Measurements from ENCODE around the gene ABCA3. TPM values are rescaled to one million over a fixed set of nuclear protein-coding genes. Genes with fewer than 3 reads are reported as not detected.
"Not testable (repeated sequence)": the region's sequence is repeated elsewhere in the genome, so short reads cannot be mapped to it uniquely, and the experiment has no call there.

ABCA3 gene
- total and polyA plus RNA-seq, 3 experiments from 2014 or later, result 4.1 to 7.9 (median 7.0) TPM

GRCh38 chr16:2246301-2246885 lies 94.1 kb downstream of the ABCA3 start:
- Histone ChIP-seq H3K36me3 (ENCODE audit: insufficient read depth, low read length) (peaks cover 5% of the 10 kb centered on the region), H3K27me3 (ENCODE audit: insufficient read depth, low read length, poor library complexity, severe bottlenecking) (no peaks in the 10 kb centered on the region), H3K9me3 (ENCODE audit: low read length) (no peaks in the 10 kb centered on the region), H3K4me1 (ENCODE audit: insufficient read depth, low read length) (peaks cover 8% of the 10 kb centered on the region), H3K4me3 (ENCODE audit: low read length) (no peak overlapping the region), H3K27ac (ENCODE audit: low read depth, low read length) (no peak overlapping the region)
- Mint-ChIP-seq H3K27me3 (no peaks in the 10 kb centered on the region), H3K9me3 (no peaks in the 10 kb centered on the region), H3K27ac (peak overlapping the region in 1 of 8 donors; percentile 74), H3K4me3 (no peak overlapping the region), H3K36me3 (peaks cover 0 to 35% (median 3%) of the 10 kb centered on the region in 3 donors), H3K4me1 (peaks cover 3 to 8% (median 8%) of the 10 kb centered on the region in 3 donors)
- POLR2A ChIA-PET, result no interaction called here
- DNase-seq, result peak in 1 of 5 donors; percentile 45
- CTCF ChIA-PET, result no interaction called here

- no peaks in the 10 kb centered on the region for H3K9me3 ChIP-seq (ENCODE audit: low read length)
- no peaks in the 10 kb centered on the region for H3K27me3 Mint-ChIP-seq
- H3K4me1 Mint-ChIP-seq, result no peaks in the 10 kb centered on the region
- POLR2A ChIA-PET, result no interaction called here
- peak overlapping the region in 1 of 8 donors; percentile 50 for H3K27ac Mint-ChIP-seq
- H3K4me1 ChIP-seq (ENCODE audit: insufficient read depth, low read length), result peaks cover 2% of the 10 kb centered on the region
- H3K27ac ChIP-seq (ENCODE audit: low read depth, low read length), result no peak overlapping the region
- no peaks in the 10 kb centered on the region for H3K9me3 Mint-ChIP-seq
- CTCF ChIA-PET, result no interaction called here
- no peak for DNase-seq
- H3K36me3 Mint-ChIP-seq, result peaks cover 0 to 35% (median 3%) of the 10 kb centered on the region in 3 donors
- H3K27me3 ChIP-seq (ENCODE audit: insufficient read depth, low read length, poor library complexity, severe bottlenecking), result no peaks in the 10 kb centered on the region
- peaks cover 5% of the 10 kb centered on the region for H3K36me3 ChIP-seq (ENCODE audit: insufficient read depth, low read length)
- H3K4me3 Mint-ChIP-seq, result no peak overlapping the region
- H3K4me3 ChIP-seq (ENCODE audit: low read length), result no peak overlapping the region
These were observed 95.4 kb downstream of the ABCA3 start for GRCh38 chr16:2244926-2245795.

- Histone ChIP-seq H3K27ac (ENCODE audit: low read depth, low read length) (no peak overlapping the region), H3K4me1 (ENCODE audit: insufficient read depth, low read length) (no peaks in the 10 kb centered on the region), H3K9me3 (ENCODE audit: low read length) (no peaks in the 10 kb centered on the region), H3K4me3 (ENCODE audit: low read length) (no peak overlapping the region), H3K36me3 (ENCODE audit: insufficient read depth, low read length) (peaks cover 5% of the 10 kb centered on the region), H3K27me3 (ENCODE audit: insufficient read depth, low read length, poor library complexity, severe bottlenecking) (no peaks in the 10 kb centered on the region)
- ChIA-PET CTCF (no interaction called here), POLR2A (no interaction called here)
- DNase-seq, result no peak
- Mint-ChIP-seq H3K4me3 (no peak overlapping the region), H3K36me3 (peaks cover 0 to 35% (median 3%) of the 10 kb centered on the region in 3 donors), H3K27ac (no peak overlapping the region), H3K9me3 (no peaks in the 10 kb centered on the region), H3K27me3 (no peaks in the 10 kb centered on the region), H3K4me1 (no peaks in the 10 kb centered on the region)
These were observed 96.2 kb downstream of the ABCA3 start for GRCh38 chr16:2244301-2244700.

GRCh38 chr16:2243781-2244180 lies 96.7 kb downstream of the ABCA3 start:
- H3K27me3 Mint-ChIP-seq, result no peaks in the 10 kb centered on the region

GRCh38 chr16:2243031-2243528 lies 97.4 kb downstream of the ABCA3 start:
- Histone ChIP-seq H3K27me3 (ENCODE audit: insufficient read depth, low read length, poor library complexity, severe bottlenecking) (no peaks in the 10 kb centered on the region), H3K36me3 (ENCODE audit: insufficient read depth, low read length) (peaks cover 5% of the 10 kb centered on the region), H3K27ac (ENCODE audit: low read depth, low read length) (no peak overlapping the region), H3K4me3 (ENCODE audit: low read length) (no peak overlapping the region), H3K9me3 (ENCODE audit: low read length) (no peaks in the 10 kb centered on the region), H3K4me1 (ENCODE audit: insufficient read depth, low read length) (no peaks in the 10 kb centered on the region)
- H3K27ac Mint-ChIP-seq, result no peak overlapping the region
- H3K4me1 Mint-ChIP-seq, result no peaks in the 10 kb centered on the region
- CTCF ChIA-PET, result no interaction called here
- peaks cover 0 to 35% (median 3%) of the 10 kb centered on the region in 3 donors for H3K36me3 Mint-ChIP-seq
- H3K9me3 Mint-ChIP-seq, result no peaks in the 10 kb centered on the region
- no peak overlapping the region for H3K4me3 Mint-ChIP-seq
- H3K27me3 Mint-ChIP-seq, result no peaks in the 10 kb centered on the region
- POLR2A ChIA-PET, result no interaction called here
- no peak for DNase-seq

More at GRCh38 chr16:2243781-2244180, 96.7 kb downstream of the ABCA3 start:
- Mint-ChIP-seq H3K36me3 (peaks cover 0 to 35% (median 3%) of the 10 kb centered on the region in 3 donors), H3K27ac (no peak overlapping the region), H3K9me3 (no peaks in the 10 kb centered on the region), H3K4me1 (no peaks in the 10 kb centered on the region), H3K4me3 (no peak overlapping the region)
- ChIA-PET POLR2A (no interaction called here), CTCF (no interaction called here)
- no peak overlapping the region for H3K27ac ChIP-seq (ENCODE audit: low read depth, low read length)
- no peaks in the 10 kb centered on the region for H3K4me1 ChIP-seq (ENCODE audit: insufficient read depth, low read length)
- H3K4me3 ChIP-seq (ENCODE audit: low read length), result no peak overlapping the region
- DNase-seq, result no peak
- no peaks in the 10 kb centered on the region for H3K9me3 ChIP-seq (ENCODE audit: low read length)
- H3K27me3 ChIP-seq (ENCODE audit: insufficient read depth, low read length, poor library complexity, severe bottlenecking), result no peaks in the 10 kb centered on the region
- peaks cover 5% of the 10 kb centered on the region for H3K36me3 ChIP-seq (ENCODE audit: insufficient read depth, low read length)

GRCh38 chr16:2242598-2242997 lies 97.9 kb downstream of the ABCA3 start:
- ChIA-PET POLR2A (no interaction called here), CTCF (no interaction called here)
- H3K27me3 ChIP-seq (ENCODE audit: insufficient read depth, low read length, poor library complexity, severe bottlenecking), result no peaks in the 10 kb centered on the region
- H3K36me3 ChIP-seq (ENCODE audit: insufficient read depth, low read length), result peaks cover 5% of the 10 kb centered on the region
- H3K9me3 Mint-ChIP-seq, result no peaks in the 10 kb centered on the region
- no peak overlapping the region for H3K27ac ChIP-seq (ENCODE audit: low read depth, low read length)
- H3K27ac Mint-ChIP-seq, result no peak overlapping the region
- H3K9me3 ChIP-seq (ENCODE audit: low read length), result no peaks in the 10 kb centered on the region
- no peaks in the 10 kb centered on the region for H3K4me1 ChIP-seq (ENCODE audit: insufficient read depth, low read length)
- H3K4me1 Mint-ChIP-seq, result no peaks in the 10 kb centered on the region
- no peaks in the 10 kb centered on the region for H3K27me3 Mint-ChIP-seq
- H3K36me3 Mint-ChIP-seq, result peaks cover 0 to 35% (median 3%) of the 10 kb centered on the region in 3 donors
- H3K4me3 Mint-ChIP-seq, result no peak overlapping the region
- H3K4me3 ChIP-seq (ENCODE audit: low read length), result no peak overlapping the region
- DNase-seq, result no peak

- H3K9me3 Mint-ChIP-seq; CTCF ChIA-PET; POLR2A ChIA-PET; DNase-seq; H3K4me1 Mint-ChIP-seq; H3K4me1 ChIP-seq (ENCODE audit: insufficient read depth, low read length); H3K27ac ChIP-seq (ENCODE audit: low read depth, low read length); H3K9me3 ChIP-seq (ENCODE audit: low read length); H3K36me3 ChIP-seq (ENCODE audit: insufficient read depth, low read length); H3K27me3 ChIP-seq (ENCODE audit: insufficient read depth, low read length, poor library complexity, severe bottlenecking); H3K4me3 ChIP-seq (ENCODE audit: low read length); H3K27me3 Mint-ChIP-seq: not testable (repeated sequence)
- H3K36me3 Mint-ChIP-seq, result peaks cover 0 to 29% (median 3%) of the 10 kb centered on the region in 3 donors
- peak overlapping the region in 1 of 8 donors; percentile 74 for H3K27ac Mint-ChIP-seq
- H3K4me3 Mint-ChIP-seq, result peak overlapping the region in 1 of 7 donors; percentile 27
These were observed 100.2 kb downstream of the ABCA3 start for GRCh38 chr16:2240331-2240730.
